Smooth muscle cell (in vitro differentiated cells): ENCODE data around the gene CCDC69. TPM values are rescaled to one million over a fixed set of nuclear protein-coding genes. Genes with fewer than 3 reads are reported as not detected.

Source experiments
- DNase-seq: peaks from one replicate; lab custom pipeline; 2025; ENCODE audit not compliant: unreplicated experiment; lab: John Stamatoyannopoulos, UW
- H2AFZ ChIP-seq: fragments of 200-600 bp; sonication (generic); 2 replicates; pipeline ENCODE4 v1.6.0; 2016; ENCODE audit warnings: antibody characterized with exemption, low read depth, mild to moderate bottlenecking
- H3F3A ChIP-seq: fragments of 200-600 bp; sonication (generic); 2 replicates; pipeline ENCODE4 v1.6.0; 2017; ENCODE audit warnings: antibody characterized with exemption, low read depth
- H3K27ac ChIP-seq: fragments of 200-600 bp; sonication (generic); 2 replicates; pipeline ENCODE4 v1.5.1; 2016; ENCODE audit warnings: low read depth, mild to moderate bottlenecking
- H3K27me3 ChIP-seq: fragments of 200-600 bp; sonication (generic); 2 replicates; pipeline ENCODE4 v1.6.1; 2016; ENCODE audit warnings: low read depth, mild to moderate bottlenecking
- H3K36me3 ChIP-seq: fragments of 200-600 bp; sonication (generic); 2 replicates; pipeline ENCODE4 v1.5.1; 2016; ENCODE audit warnings: low read depth
- H3K4me1 ChIP-seq: fragments of 200-600 bp; sonication (generic); 2 replicates; pipeline ENCODE4 v1.5.1; 2016; ENCODE audit warnings: low read depth
- H3K4me2 ChIP-seq: fragments of 200-600 bp; sonication (generic); 2 replicates; pipeline ENCODE4 v1.6.0; 2016; ENCODE audit warnings: mild to moderate bottlenecking
- H3K4me3 ChIP-seq: fragments of 200-600 bp; sonication (generic); 2 replicates; pipeline ENCODE4 v1.5.1; 2016; ENCODE audit warnings: mild to moderate bottlenecking
- H3K79me2 ChIP-seq: fragments of 200-600 bp; sonication (generic); 2 replicates; pipeline ENCODE4 v1.6.0; 2016; ENCODE audit warnings: low read depth, mild to moderate bottlenecking
- H3K9ac ChIP-seq: fragments of 200-600 bp; sonication (generic); 2 replicates; pipeline ENCODE4 v1.6.0; 2016; ENCODE audit warnings: low read depth
- H3K9me3 ChIP-seq: fragments of 200-600 bp; sonication (generic); replicated peaks from 2 replicates; pipeline ENCODE4 v1.5.1; 2016; ENCODE audit warnings: low read depth
- H4K20me1 ChIP-seq: fragments of 200-600 bp; sonication (generic); 2 replicates; pipeline ENCODE4 v1.6.0; 2016; ENCODE audit warnings: low read depth
- WGBS: methylation state at CpG from one replicate; pipeline ENCODE4 v1.1.7; 2016; ENCODE audit warnings: low lambda C conversion rate; 5-methylcytosine and 5-hydroxymethylcytosine counted together
- polyA plus RNA-seq: library from polyadenylated mRNA; unstranded; fragments of >200 nt; fragmentation: Nextera tagmentation; extraction: Ambion mirVana; gene quantifications from 2 replicates; pipeline ENCODE4 v1.2.1, GENCODE V29; 2016
- total RNA-seq: library from RNA; depleted of rRNA; stranded (reverse); fragments of >200 nt; gene quantifications from 2 replicates; pipeline ENCODE4 v1.2.3, GENCODE V29; 2014
- TF ChIP-seq, protein P1 (sequence below): fragments of 200-600 bp; sonication (generic); IDR thresholded peaks from 2 replicates; pipeline ENCODE4 v1.5.1; 2017; ENCODE audit warnings: borderline replicate concordance, mild to moderate bottlenecking, antibody characterized with exemption; ENCODE audit not compliant: insufficient read depth, poor library complexity, severe bottlenecking

CCDC69 gene
- total and polyA plus RNA-seq, 2 experiments from 2014 or later: 1.1 to 1.2 TPM

DNA sequence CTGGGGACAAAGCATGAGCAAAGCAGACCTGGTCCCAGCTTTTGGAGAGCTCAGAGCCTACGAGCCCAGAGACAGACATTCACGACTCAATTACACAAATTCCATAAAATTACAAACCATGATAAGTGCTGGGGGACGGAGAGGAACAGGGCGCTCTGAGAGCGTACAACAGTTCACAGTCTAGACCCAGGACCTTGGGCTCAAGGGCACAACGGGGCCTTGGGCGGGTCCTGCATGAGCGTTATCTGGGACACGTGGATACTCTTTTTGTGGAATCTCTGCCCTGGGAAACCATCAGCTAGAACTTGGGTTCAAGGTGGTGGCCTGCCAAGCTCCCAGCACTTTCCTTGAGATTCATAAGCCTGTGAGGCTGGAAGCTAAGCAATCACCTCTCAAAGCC lies 56.9 kb downstream of the CCDC69 start:
- TF ChIP-seq, protein P1, sequence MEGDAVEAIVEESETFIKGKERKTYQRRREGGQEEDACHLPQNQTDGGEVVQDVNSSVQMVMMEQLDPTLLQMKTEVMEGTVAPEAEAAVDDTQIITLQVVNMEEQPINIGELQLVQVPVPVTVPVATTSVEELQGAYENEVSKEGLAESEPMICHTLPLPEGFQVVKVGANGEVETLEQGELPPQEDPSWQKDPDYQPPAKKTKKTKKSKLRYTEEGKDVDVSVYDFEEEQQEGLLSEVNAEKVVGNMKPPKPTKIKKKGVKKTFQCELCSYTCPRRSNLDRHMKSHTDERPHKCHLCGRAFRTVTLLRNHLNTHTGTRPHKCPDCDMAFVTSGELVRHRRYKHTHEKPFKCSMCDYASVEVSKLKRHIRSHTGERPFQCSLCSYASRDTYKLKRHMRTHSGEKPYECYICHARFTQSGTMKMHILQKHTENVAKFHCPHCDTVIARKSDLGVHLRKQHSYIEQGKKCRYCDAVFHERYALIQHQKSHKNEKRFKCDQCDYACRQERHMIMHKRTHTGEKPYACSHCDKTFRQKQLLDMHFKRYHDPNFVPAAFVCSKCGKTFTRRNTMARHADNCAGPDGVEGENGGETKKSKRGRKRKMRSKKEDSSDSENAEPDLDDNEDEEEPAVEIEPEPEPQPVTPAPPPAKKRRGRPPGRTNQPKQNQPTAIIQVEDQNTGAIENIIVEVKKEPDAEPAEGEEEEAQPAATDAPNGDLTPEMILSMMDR: no peak
- no peak overlapping the region for H3K4me2 ChIP-seq

DNA sequence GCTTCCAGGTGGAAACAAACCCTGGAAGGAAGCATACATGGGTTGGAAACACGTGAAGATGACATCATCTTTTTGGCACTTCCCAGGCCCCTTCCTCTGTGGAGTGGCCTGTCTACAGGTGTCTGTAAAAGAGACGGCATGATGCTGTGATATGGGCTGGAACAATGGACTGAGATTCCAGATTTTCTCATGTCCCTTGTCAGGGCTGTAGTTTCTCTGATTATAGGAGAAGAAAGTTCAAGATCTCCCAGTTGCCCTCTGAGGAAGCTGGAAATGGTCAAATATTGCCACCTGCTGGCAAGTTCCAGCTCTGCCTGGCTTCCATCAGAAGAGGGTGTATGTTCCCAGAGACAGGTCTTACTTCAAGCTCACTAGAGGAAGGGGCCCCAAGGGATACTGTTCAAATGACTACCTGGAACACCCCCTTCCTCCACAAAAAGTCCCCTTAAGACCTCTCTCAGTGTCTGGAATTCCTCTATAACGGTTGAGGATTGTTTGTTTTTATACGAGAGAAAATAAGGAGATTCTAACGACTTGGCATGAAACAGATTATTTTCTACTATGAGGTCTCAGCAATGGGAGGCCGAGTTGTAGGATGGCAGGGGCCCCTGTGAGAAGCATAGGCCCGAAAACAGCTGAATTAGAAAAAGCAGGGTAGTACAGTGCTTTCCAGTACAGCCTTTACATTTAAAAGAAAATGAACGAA lies 59.1 kb downstream of the CCDC69 start:
- 49% methylated on average over 8 of the region's 8 CpGs for WGBS
- TF ChIP-seq, protein P1: peak; percentile 89
- H3K27me3 ChIP-seq: no peaks in the 10 kb centered on the region
- no peak overlapping the region for H3K4me2 ChIP-seq
- H2AFZ ChIP-seq: no peak overlapping the region
- H3K27ac ChIP-seq: no peak overlapping the region
- no peak for DNase-seq
- H3K9me3 ChIP-seq: no peaks in the 10 kb centered on the region
- H3K4me3 ChIP-seq: no peak overlapping the region
- no peaks in the 10 kb centered on the region for H4K20me1 ChIP-seq
- H3K9ac ChIP-seq: no peak overlapping the region
- H3K79me2 ChIP-seq: no peaks in the 10 kb centered on the region
- no peaks in the 10 kb centered on the region for H3K36me3 ChIP-seq
- H3F3A ChIP-seq: no peaks in the 10 kb centered on the region
- no peaks in the 10 kb centered on the region for H3K4me1 ChIP-seq

More for the DNA sequence above, 56.9 kb downstream of the CCDC69 start:
- Histone ChIP-seq H3K4me1 (no peaks in the 10 kb centered on the region), H2AFZ (no peak overlapping the region), H3K79me2 (no peaks in the 10 kb centered on the region), H3K9ac (no peak overlapping the region), H3K9me3 (no peaks in the 10 kb centered on the region), H3F3A (no peaks in the 10 kb centered on the region), H3K27ac (no peak overlapping the region), H3K4me3 (no peak overlapping the region), H3K36me3 (no peaks in the 10 kb centered on the region), H4K20me1 (no peaks in the 10 kb centered on the region), H3K27me3 (no peaks in the 10 kb centered on the region)
- WGBS: 87% methylated on average over 9 of the region's 9 CpGs
- DNase-seq: no peak

DNA sequence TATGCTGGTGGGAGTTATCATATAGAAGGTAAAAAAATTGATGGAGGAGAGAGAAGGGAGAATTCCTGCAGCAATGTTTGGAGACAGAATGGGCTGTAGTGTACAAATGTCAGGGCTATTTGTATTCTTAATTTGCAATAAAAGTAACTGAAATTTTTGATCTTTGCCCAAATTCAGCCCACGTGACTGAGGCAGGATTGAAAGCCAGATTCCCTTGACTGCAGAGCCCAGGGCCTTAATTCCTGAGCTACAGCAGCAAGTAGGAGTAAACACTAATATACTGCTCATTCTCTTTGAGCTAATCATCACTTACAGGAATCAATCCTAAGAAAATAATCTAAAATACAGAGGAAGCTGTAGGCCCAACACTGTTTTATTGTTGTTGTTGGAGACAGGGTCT lies 61.1 kb downstream of the CCDC69 start:
- no peak overlapping the region for H2AFZ ChIP-seq
- H4K20me1 ChIP-seq: no peaks in the 10 kb centered on the region
- DNase-seq: no peak
- peaks cover 4% of the 10 kb centered on the region for H3K4me1 ChIP-seq
- peaks cover 3% of the 10 kb centered on the region for H3K79me2 ChIP-seq
- H3K4me3 ChIP-seq: no peak overlapping the region
- no peak overlapping the region for H3K9ac ChIP-seq
- H3F3A ChIP-seq: no peaks in the 10 kb centered on the region
- no peak overlapping the region for H3K27ac ChIP-seq
- no peaks in the 10 kb centered on the region for H3K36me3 ChIP-seq
- no peaks in the 10 kb centered on the region for H3K27me3 ChIP-seq
- WGBS: 78% methylated on average over 1 of the region's 1 CpG
- no peaks in the 10 kb centered on the region for H3K9me3 ChIP-seq
- TF ChIP-seq, protein P1: no peak
- H3K4me2 ChIP-seq: no peak overlapping the region
